GM12875 (cell line): ENCODE measurements around the gene IGF2BP2.

Experiments
- H3K4me3 ChIP-seq: one replicate; pipeline ENCODE4 v1.5.1; 2011; ENCODE audit warnings: low read depth, low read length, control low read depth
- TF ChIP-seq, protein P1 (sequence below): IDR thresholded peaks from 2 replicates; pipeline ENCODE4 v1.5.1; 2011; ENCODE audit warnings: low read depth, mild to moderate bottlenecking, control low read depth, inconsistent platforms, low read length, moderate library complexity, borderline replicate concordance; ENCODE audit not compliant: insufficient read depth

Gene IGF2BP2

DNA sequence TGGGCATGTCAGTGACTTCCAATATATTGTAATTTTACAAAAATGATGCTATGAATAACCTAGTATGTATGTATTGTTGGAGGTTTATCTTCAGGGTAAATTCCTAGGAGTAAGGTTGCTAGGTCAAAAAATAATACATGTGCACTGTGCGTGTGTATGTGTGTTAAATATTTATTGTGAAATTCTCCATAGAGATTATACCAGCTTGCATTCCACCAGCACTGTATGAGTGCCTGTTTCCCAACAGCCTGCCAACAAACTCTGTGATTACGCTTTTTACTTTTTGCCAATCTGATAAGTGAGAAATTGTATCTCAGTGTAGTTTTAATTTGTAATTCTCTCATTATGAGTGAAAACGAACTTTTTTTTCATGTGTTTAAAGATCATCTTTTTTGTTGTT, 12.6 kb upstream of the IGF2BP2 start:
- no peak overlapping the region for H3K4me3 ChIP-seq
- TF ChIP-seq, protein P1, sequence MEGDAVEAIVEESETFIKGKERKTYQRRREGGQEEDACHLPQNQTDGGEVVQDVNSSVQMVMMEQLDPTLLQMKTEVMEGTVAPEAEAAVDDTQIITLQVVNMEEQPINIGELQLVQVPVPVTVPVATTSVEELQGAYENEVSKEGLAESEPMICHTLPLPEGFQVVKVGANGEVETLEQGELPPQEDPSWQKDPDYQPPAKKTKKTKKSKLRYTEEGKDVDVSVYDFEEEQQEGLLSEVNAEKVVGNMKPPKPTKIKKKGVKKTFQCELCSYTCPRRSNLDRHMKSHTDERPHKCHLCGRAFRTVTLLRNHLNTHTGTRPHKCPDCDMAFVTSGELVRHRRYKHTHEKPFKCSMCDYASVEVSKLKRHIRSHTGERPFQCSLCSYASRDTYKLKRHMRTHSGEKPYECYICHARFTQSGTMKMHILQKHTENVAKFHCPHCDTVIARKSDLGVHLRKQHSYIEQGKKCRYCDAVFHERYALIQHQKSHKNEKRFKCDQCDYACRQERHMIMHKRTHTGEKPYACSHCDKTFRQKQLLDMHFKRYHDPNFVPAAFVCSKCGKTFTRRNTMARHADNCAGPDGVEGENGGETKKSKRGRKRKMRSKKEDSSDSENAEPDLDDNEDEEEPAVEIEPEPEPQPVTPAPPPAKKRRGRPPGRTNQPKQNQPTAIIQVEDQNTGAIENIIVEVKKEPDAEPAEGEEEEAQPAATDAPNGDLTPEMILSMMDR: no peak

DNA sequence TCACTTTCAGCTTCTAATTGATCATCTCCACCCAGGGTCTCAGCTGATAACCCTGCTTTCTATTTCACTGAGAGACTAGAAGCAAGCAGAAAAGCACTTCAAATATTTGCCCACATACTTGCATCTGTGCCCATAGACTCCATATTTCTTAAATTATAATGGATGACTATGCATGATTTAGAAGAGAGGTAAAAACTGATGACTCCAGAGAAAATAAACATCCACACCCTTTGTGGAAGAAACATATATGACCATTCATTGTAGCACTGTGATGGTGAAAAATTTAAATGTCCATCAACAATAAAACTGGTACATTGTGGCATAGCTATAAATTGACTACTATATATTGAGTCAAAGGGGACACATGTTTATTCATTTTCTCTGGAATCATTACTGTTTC, 7.1 kb upstream of the IGF2BP2 start:
- H3K4me3 ChIP-seq: no peak overlapping the region
- TF ChIP-seq, protein P1: no peak

DNA sequence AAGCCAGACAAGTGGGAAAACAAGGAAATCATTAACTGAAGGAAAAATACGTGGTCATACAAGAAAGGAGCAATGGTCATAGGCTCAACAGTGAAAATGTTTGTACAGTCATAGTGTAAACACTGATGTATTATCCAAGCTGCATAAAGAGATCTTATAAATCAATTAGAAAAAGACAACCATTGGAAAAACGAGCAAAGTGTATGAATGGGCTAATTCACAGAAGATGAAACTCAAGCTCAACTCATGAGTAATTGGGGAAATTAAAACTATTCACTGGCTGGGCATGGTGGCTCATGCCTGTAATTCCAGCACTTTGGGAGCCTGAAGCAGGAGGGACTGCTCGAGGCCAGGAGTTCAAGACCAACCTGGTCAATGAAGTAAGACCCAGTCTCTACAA, 6.4 kb upstream of the IGF2BP2 start:
- no peak overlapping the region for H3K4me3 ChIP-seq
- TF ChIP-seq, protein P1: no peak

DNA sequence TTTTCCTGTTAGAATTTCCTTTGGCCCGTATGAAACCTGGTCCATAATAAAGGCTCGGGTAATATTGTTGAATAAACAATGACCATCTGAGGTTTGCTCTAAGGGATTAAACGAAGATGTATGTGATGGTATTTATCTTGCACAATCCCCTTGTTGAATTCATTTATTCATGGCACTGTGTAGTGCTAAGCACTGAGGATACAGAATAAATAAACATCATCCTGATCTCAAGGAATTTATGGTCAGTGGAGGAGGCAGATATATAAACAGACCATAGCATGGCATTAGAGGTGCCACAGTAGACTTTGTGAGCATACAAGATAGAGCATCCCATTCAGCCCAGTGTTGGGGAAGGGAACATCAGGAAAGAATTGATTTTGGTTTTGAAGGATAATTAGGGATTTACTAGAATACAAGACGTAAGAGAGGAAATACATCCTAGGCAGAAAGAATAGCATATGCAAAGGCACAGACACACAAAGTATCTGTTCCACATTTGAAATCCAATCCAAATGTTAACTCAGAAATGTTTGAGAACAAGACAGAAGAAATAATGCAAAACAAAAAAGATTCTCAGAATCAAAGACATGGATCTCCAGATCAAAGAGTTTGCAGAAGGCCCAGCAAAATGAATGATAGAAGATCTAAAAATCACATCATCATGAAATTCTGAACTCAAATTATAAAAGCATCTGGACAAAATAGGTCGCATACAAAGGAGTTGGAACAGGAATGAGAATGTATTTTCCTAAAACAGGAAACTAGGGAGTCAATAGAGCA, 5.4 kb upstream of the IGF2BP2 start:
- H3K4me3 ChIP-seq: no peak overlapping the region
- TF ChIP-seq, protein P1: no peak

DNA sequence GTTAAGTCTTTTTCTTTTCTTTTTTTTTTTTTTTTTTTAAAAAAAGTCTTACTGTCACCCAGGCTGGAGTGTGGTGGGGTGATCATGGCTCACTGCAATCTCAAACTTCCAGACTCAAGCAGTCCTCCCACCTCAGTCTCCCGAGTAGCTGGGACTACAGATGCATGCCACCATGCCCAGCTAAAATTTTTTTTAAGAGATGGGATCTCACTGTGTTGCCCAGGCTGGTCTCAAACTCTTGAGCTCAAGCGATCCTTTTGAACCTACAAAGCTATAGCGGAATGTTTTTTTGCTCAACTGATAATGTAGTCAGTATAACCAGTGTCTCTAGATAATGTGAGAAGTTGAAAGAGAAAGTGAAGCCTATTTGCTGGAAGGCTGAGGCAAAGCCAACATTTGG, 3.9 kb upstream of the IGF2BP2 start:
- TF ChIP-seq, protein P1: no peak
- H3K4me3 ChIP-seq: no peak overlapping the region

DNA sequence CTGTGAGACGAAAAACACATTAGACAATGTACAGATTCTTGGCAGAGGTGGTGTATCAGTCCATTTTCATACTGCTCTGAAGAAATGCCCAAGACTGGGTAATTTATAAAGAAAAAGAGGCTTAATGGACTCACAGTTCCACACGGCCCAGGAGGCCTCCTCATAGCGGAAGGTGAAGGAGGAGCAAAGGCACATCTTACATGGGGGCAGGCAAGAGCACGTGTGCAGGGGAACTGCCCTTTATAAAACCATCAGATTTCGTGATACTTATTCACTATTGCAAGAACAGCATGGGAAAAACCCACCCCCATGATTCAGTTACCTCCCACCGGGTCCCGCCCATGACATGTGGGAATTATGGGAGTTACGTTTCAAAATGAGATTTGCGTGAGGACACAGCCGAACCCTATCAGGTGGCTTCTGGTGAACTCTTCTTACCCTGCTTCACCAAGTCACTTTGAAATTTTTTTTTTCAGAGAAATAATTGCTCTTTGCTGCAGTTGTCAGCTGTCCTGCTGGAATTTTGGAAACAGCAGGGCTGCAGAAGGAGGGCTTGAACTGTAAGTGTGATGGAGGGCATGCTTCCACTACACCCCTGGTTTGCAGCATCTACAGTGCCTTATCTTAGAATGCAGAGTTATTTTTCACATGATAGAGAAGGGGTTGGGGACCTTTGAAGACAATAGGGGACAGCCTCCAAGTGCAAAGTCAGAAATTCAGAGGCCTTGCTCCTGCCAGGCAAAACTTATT, 2.9 kb upstream of the IGF2BP2 start:
- H3K4me3 ChIP-seq: no peak overlapping the region
- TF ChIP-seq, protein P1: no peak
